ENCODE data around the gene SRRD. TPM values are rescaled to one million over a fixed set of nuclear protein-coding genes. Genes with fewer than 3 reads are reported as not detected.

Gene SRRD
- total RNA-seq, 1 experiment from 2014 or later, result 21.9 TPM

DNA sequence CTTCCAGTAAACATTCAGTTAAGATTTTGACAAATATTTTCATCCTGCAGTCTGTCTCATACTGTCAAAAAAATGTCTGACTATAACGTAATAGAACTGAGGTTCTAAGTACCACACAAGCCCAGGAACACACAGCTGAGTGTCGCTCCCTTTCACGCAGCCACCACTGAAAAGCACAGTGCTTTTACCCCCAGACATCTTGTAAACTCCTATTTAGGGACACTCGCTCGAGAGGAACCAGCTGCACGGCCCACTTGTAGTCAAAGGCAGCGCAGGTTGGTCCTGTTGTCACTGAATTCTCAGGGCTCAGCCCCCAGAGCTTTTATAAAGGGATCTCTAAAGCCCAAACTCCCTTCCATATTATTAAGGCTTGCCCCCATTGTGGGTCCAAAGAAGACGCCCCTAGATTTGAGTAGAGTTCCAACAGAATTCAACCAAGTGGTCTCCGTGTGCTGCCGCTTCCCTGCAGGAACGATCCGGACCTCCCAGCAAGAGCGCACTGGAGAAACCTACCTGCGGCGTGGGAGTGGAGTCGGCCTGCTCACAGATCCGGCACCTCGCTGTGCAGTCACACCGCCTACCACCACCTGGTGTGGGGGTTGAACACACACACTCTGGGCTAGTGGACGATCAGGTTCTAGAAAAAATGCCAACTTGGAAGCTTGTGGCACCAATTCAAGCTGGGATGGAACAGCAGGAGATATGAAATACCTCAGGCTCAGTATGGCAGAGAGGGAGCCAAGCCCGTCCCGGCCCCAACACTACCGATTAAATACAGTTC lies 31.3 kb upstream of the SRRD start:
- ATAC-seq (no peak), DNase-seq (ENCODE audit: low read depth, low spot score) (no peak)
- no peaks in the 10 kb centered on the region for H3K27me3 ChIP-seq (ENCODE audit: control insufficient read depth, insufficient read depth, low read length)
- H3K9me3 ChIP-seq (ENCODE audit: control insufficient read depth, insufficient read depth, low read depth, low read length), result no peaks in the 10 kb centered on the region
- no peak overlapping the region for H3K27ac ChIP-seq (ENCODE audit: low read length)
- intact Hi-C loops (cut with micrococcal nuclease; ENCODE audit: unreplicated experiment), result no loop called here
- ChIA-PET CTCF (no interaction called here), POLR2A (no interaction called here)
- BruUV-seq (replicated peaks), result no TSS peak
- no peaks in the 10 kb centered on the region for H3K4me1 ChIP-seq (ENCODE audit: control insufficient read depth, insufficient read depth, low read length)
- no peak overlapping the region for H3K4me3 ChIP-seq (ENCODE audit: low read depth in 2 of 2, low read length in 2 of 2)
- H3K36me3 ChIP-seq (ENCODE audit: control insufficient read depth, insufficient read depth, low read length), result no peaks in the 10 kb centered on the region
- in situ Hi-C loops (cut with HindIII; ENCODE audit: low pct_unique_long_range_greater_than_20kb, low sequenced_read_pairs), result no loop called here
- no peak for TF ChIP-seq TCF7L2 (IDR thresholded peaks at IDR 0.05; ENCODE audit: low read depth, low read length)
- TF ChIP-seq SIN3A (IDR thresholded peaks at IDR 0.05; ENCODE audit: borderline replicate concordance, insufficient read depth, low read depth, low read length), result no peak
- TF ChIP-seq, protein P1, sequence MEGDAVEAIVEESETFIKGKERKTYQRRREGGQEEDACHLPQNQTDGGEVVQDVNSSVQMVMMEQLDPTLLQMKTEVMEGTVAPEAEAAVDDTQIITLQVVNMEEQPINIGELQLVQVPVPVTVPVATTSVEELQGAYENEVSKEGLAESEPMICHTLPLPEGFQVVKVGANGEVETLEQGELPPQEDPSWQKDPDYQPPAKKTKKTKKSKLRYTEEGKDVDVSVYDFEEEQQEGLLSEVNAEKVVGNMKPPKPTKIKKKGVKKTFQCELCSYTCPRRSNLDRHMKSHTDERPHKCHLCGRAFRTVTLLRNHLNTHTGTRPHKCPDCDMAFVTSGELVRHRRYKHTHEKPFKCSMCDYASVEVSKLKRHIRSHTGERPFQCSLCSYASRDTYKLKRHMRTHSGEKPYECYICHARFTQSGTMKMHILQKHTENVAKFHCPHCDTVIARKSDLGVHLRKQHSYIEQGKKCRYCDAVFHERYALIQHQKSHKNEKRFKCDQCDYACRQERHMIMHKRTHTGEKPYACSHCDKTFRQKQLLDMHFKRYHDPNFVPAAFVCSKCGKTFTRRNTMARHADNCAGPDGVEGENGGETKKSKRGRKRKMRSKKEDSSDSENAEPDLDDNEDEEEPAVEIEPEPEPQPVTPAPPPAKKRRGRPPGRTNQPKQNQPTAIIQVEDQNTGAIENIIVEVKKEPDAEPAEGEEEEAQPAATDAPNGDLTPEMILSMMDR (IDR thresholded peaks at IDR 0.05), result no peak
- TF ChIP-seq, protein P2, sequence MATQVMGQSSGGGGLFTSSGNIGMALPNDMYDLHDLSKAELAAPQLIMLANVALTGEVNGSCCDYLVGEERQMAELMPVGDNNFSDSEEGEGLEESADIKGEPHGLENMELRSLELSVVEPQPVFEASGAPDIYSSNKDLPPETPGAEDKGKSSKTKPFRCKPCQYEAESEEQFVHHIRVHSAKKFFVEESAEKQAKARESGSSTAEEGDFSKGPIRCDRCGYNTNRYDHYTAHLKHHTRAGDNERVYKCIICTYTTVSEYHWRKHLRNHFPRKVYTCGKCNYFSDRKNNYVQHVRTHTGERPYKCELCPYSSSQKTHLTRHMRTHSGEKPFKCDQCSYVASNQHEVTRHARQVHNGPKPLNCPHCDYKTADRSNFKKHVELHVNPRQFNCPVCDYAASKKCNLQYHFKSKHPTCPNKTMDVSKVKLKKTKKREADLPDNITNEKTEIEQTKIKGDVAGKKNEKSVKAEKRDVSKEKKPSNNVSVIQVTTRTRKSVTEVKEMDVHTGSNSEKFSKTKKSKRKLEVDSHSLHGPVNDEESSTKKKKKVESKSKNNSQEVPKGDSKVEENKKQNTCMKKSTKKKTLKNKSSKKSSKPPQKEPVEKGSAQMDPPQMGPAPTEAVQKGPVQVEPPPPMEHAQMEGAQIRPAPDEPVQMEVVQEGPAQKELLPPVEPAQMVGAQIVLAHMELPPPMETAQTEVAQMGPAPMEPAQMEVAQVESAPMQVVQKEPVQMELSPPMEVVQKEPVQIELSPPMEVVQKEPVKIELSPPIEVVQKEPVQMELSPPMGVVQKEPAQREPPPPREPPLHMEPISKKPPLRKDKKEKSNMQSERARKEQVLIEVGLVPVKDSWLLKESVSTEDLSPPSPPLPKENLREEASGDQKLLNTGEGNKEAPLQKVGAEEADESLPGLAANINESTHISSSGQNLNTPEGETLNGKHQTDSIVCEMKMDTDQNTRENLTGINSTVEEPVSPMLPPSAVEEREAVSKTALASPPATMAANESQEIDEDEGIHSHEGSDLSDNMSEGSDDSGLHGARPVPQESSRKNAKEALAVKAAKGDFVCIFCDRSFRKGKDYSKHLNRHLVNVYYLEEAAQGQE (IDR thresholded peaks at IDR 0.05; ENCODE audit: insufficient read depth in 1 of 2, low read depth in 2 of 2, low read length in 1 of 2), result no peak
- TF ChIP-seq POLR2AphosphoS5 (IDR thresholded peaks at IDR 0.05; ENCODE audit: low read depth, low read length), result no peak

DNA sequence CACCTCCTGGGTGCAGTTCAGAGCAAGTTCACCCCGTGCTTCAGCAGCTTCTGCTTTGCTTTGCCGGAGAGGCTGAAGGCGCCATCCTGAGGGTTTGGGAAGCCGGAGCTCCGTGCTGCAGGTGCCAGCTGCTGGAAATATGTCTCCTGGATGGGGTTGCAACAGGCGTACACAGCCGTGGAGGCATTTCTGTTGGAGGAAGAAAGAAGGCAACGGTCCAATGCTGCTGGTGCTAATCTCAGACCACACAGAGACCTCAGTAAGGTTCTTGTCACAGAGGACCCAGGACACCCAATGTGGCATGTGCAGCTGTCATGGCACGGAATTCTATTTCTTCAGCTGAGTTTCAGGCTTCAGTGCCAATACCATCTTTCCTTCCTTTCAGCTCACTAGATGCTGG lies 30.5 kb upstream of the SRRD start:
- POLR2A ChIA-PET, result interaction anchor here (0.6 kb wide), 1 partner anchor 39 kb away, joined by 3 read pairs; no protein-coding TSS in a partner anchor
- no TSS peak for BruUV-seq (replicated peaks)
- Histone ChIP-seq H3K36me3 (ENCODE audit: control insufficient read depth, insufficient read depth, low read length) (no peaks in the 10 kb centered on the region), H3K4me3 (ENCODE audit: low read depth in 2 of 2, low read length in 2 of 2) (no peak overlapping the region), H3K27me3 (ENCODE audit: control insufficient read depth, insufficient read depth, low read length) (no peaks in the 10 kb centered on the region), H3K9me3 (ENCODE audit: control insufficient read depth, insufficient read depth, low read depth, low read length) (no peaks in the 10 kb centered on the region), H3K27ac (ENCODE audit: low read length) (no peak overlapping the region), H3K4me1 (ENCODE audit: control insufficient read depth, insufficient read depth, low read length) (no peaks in the 10 kb centered on the region)
- CTCF ChIA-PET, result no interaction called here
- DNase-seq (ENCODE audit: low read depth, low spot score), result no peak
- ATAC-seq, result no peak
- TF ChIP-seq, protein P2 (IDR thresholded peaks at IDR 0.05; ENCODE audit: insufficient read depth in 1 of 2, low read depth in 2 of 2, low read length in 1 of 2), result no peak
- TF ChIP-seq, protein P1 (IDR thresholded peaks at IDR 0.05), result no peak
- no peak for TF ChIP-seq TCF7L2 (IDR thresholded peaks at IDR 0.05; ENCODE audit: low read depth, low read length)
- no peak for TF ChIP-seq SIN3A (IDR thresholded peaks at IDR 0.05; ENCODE audit: borderline replicate concordance, insufficient read depth, low read depth, low read length)
- no peak for TF ChIP-seq POLR2AphosphoS5 (IDR thresholded peaks at IDR 0.05; ENCODE audit: low read depth, low read length)
- intact Hi-C loops (cut with micrococcal nuclease; ENCODE audit: unreplicated experiment) (no loop called here), in situ Hi-C loops (cut with HindIII; ENCODE audit: low pct_unique_long_range_greater_than_20kb, low sequenced_read_pairs) (no loop called here)

Data from Panc1 (cell line).